Retina (tissue), 1 donor: ENCODE data around the gene OR10T2.
"Not testable (repeated sequence)": the region's sequence is repeated elsewhere in the genome, so short reads cannot be mapped to it uniquely, and the experiment has no call there.

Source experiments
- DNase-seq: peaks from one replicate; pipeline ENCODE4 v3.0.0-alpha.2; 2016

The OR10T2 gene

GRCh38 chr1:158398818-158399514 is at the start of gene OR10T2:
TSS of gene OR10T2 (minus strand) at chr1:158399466. CDS start at chr1:158399466, 0 bp downstream.
- no peak for DNase-seq

GRCh38 chr1:158445376-158445775 is 46.1 kb upstream of the OR10T2 start:
- DNase-seq: no peak

- no peak for DNase-seq
These were observed 35.5 kb upstream of the OR10T2 start for GRCh38 chr1:158434741-158435140.

GRCh38 chr1:158430163-158430562 is 30.9 kb upstream of the OR10T2 start:
- not testable (repeated sequence) for DNase-seq

GRCh38 chr1:158426137-158426536 is 26.9 kb upstream of the OR10T2 start, which contains the start of gene OR10K2:
TSS of gene OR10K2 (minus strand) at chr1:158426237. CDS start at chr1:158420866, 5,371 bp downstream.
- DNase-seq: no peak

GRCh38 chr1:158425027-158425426 is 25.8 kb upstream of the OR10T2 start:
- DNase-seq: no peak

- no peak for DNase-seq
These were observed 22.9 kb upstream of the OR10T2 start for GRCh38 chr1:158422212-158422611.

GRCh38 chr1:158417586-158417985 is 18.3 kb upstream of the OR10T2 start:
- DNase-seq: no peak

GRCh38 chr1:158414651-158415345 is 15.5 kb upstream of the OR10T2 start:
- DNase-seq: no peak

GRCh38 chr1:158407092-158407491 is 7.8 kb upstream of the OR10T2 start:
- no peak for DNase-seq

GRCh38 chr1:158400871-158401270 is 1.6 kb upstream of the OR10T2 start:
- DNase-seq: no peak

GRCh38 chr1:158396646-158397045 is 2.6 kb downstream of the OR10T2 start:
- DNase-seq: no peak

GRCh38 chr1:158393476-158393875 is 5.8 kb downstream of the OR10T2 start:
- DNase-seq: no peak

- DNase-seq: no peak
These were observed 8.2 kb downstream of the OR10T2 start for GRCh38 chr1:158391099-158391498.

- no peak for DNase-seq
These were observed 8.9 kb downstream of the OR10T2 start for GRCh38 chr1:158390331-158390730.

GRCh38 chr1:158374860-158375259 is 24.4 kb downstream of the OR10T2 start:
- no peak for DNase-seq

GRCh38 chr1:158374101-158374500 is 25.2 kb downstream of the OR10T2 start:
- DNase-seq: not testable (repeated sequence)

- no peak for DNase-seq
These were observed 27.9 kb downstream of the OR10T2 start for GRCh38 chr1:158371188-158371953.

GRCh38 chr1:158366783-158367182 is 32.5 kb downstream of the OR10T2 start:
- DNase-seq: no peak

- no peak for DNase-seq
These were observed 36.3 kb downstream of the OR10T2 start for GRCh38 chr1:158362941-158363340.

GRCh38 chr1:158362482-158362881 is 36.8 kb downstream of the OR10T2 start:
- DNase-seq: no peak

- DNase-seq: no peak
These were observed 41.8 kb downstream of the OR10T2 start for GRCh38 chr1:158357441-158357840.

- DNase-seq: no peak
These were observed 42.6 kb downstream of the OR10T2 start for GRCh38 chr1:158356616-158357015.
